Lower leg skin (tissue), 3 donors: ENCODE measurements around the gene VWA8.
"Not testable (repeated sequence)": the region's sequence is repeated elsewhere in the genome, so short reads cannot be mapped to it uniquely, and the experiment has no call there.

Experiments used
- POLR2A ChIP-seq, 2 donors: fragments of 450-650 bp; IDR thresholded peaks; one replicate each; pipeline ENCODE4 v1.6.1; 2016 to 2017; ENCODE audit warnings: antibody characterized with exemption in 2 of 2, mild to moderate bottlenecking in 1 of 2, moderate library complexity in 1 of 2
- TF ChIP-seq, protein P1 (sequence below), 3 donors: fragments of 450-650 bp; IDR thresholded peaks; one replicate each; pipeline ENCODE4 v1.5.1; 2016; ENCODE audit warnings: antibody characterized with exemption in 3 of 3, mild to moderate bottlenecking in 3 of 3, moderate library complexity in 2 of 3

GRCh38 chr13:41745496-41745895 lies 215.4 kb downstream of the VWA8 start:
- TF ChIP-seq, protein P1, sequence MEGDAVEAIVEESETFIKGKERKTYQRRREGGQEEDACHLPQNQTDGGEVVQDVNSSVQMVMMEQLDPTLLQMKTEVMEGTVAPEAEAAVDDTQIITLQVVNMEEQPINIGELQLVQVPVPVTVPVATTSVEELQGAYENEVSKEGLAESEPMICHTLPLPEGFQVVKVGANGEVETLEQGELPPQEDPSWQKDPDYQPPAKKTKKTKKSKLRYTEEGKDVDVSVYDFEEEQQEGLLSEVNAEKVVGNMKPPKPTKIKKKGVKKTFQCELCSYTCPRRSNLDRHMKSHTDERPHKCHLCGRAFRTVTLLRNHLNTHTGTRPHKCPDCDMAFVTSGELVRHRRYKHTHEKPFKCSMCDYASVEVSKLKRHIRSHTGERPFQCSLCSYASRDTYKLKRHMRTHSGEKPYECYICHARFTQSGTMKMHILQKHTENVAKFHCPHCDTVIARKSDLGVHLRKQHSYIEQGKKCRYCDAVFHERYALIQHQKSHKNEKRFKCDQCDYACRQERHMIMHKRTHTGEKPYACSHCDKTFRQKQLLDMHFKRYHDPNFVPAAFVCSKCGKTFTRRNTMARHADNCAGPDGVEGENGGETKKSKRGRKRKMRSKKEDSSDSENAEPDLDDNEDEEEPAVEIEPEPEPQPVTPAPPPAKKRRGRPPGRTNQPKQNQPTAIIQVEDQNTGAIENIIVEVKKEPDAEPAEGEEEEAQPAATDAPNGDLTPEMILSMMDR (IDR thresholded peaks at IDR 0.05) = not testable (repeated sequence)
- not testable (repeated sequence) for TF ChIP-seq POLR2A (IDR thresholded peaks at IDR 0.05)
